TTC549 (cell line): Measurements from ENCODE around the gene ZNF12.
"Not testable (repeated sequence)": the region's sequence is repeated elsewhere in the genome, so short reads cannot be mapped to it uniquely, and the experiment has no call there.

Source experiments
- FAIRE-seq: peaks from 2 replicates; lab custom pipeline; 2012; peaks lifted over from hg19 to GRCh38; lab: Jason Lieb, UNC

Gene ZNF12

DNA sequence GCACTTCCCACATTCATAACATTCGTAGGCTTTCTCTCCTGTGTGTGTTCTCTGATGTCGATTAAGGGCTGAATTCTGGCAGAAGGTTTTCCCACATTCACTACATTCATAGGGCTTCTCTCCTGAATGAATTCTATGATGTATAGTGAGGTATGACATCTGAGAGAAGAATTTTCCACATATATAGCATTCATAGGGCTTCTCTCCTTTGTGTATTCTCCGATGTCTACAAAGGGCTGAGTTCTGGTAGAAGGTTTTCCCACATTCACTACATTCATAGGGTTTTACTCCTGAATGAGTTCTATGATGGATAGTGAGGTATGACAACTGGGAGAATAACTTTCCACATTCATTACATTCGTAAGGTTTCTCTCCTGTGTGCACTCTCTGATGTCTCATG, 15.6 kb downstream of the ZNF12 start:
- no peak for FAIRE-seq

GRCh38 chr7:6680146-6680545, 26.6 kb downstream of the ZNF12 start:
- FAIRE-seq = no peak

- no peak for FAIRE-seq
These were observed 30.8 kb downstream of the ZNF12 start for GRCh38 chr7:6675807-6676405.

DNA sequence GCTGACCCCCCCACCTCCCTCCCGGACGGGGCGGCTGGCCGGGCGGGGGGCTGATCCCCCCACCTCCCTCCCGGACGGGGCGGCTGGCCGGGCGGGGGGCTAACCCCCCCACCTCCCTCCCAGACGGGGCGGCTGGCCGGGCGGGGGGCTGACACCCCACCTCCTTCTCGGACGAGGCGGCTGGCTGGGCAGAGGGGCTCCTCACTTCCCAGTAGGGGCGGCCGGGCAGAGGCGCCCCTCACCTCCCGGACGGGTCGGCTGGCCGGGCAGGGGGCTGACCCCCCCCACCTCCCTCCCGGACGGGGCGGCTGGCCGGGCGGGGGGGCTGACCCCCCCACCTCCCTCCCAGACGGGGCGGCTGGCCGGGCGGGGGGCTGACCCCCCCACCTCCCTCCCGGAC, 35.9 kb downstream of the ZNF12 start:
- FAIRE-seq = not testable (repeated sequence)

DNA sequence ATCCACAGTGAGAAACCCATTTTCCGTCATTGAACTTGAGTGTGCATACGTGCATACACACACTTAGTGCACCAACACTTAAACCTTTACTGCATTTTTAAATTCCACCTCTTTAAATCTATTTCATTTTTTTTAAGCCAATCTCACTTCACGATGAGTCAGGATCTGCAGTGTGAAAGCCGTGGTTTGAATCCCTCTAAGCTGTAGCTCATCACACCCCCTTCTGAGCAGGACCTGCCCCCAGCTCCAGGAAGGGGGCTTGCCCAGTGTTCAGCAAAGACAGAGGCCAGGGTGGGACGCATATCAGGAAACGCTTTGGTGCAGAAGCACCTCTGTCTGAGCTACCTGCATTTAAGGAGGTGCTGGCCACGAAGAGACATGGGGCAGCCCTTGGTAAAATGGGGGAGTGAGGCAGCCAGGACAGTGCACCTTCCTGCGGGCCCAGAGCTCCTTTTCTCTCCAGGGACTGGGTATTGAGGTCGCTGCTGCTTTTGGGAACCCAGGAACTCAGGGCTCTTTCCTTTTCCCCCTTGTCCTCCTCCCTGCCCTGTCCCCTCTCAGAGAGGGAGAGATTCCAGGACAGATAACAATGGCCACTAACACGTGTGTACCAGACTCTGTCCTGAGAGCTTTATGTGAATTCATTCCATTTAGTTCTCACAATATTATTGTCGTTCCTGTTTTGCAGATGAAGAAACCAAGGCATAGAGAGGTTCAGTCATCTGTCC, 48.0 kb downstream of the ZNF12 start:
- FAIRE-seq = no peak

- no peak for FAIRE-seq
These were observed 50.3 kb downstream of the ZNF12 start for GRCh38 chr7:6656413-6656812.

GRCh38 chr7:6655636-6656385, 50.9 kb downstream of the ZNF12 start:
- FAIRE-seq = no peak

DNA sequence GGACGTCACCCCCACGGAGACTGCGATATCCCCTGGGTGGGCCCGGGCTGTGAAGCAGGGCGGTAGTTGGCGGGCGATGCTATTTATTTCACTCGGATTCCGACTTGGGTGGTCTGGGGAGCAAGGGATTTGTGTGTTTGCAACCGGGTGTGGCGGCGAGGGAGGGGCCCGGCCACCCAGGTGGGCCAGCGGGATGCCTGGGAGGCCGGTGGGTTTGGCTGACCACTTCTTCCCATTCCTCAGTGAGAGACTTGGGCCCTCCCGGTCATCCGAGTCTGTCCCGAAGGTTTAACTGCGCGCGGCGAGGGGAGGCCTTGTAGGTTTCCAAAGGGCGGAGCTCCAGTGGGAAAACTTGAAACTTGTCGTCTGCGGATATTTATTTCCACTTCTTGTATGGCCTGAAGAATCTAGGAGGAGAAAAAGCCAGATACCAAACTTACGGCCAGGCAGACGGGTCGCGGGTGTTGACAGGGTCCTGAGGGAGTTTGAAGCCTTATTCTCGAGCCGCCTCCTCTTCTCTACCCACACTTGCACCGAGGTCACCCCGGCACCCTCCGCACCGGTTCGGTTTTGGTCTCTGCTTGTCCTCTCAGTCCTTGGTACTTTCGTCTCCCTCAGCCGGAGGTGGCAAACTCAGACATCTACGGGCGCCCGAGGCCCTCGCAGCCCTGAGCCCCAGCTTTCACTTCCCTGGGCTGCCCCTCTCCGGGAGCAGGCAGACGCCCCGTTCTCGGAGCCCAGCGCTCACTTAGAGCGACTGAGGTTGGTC, 51.7 kb downstream of the ZNF12 start:
- no peak for FAIRE-seq

GRCh38 chr7:6654113-6654841, 52.5 kb downstream of the ZNF12 start:
- no peak for FAIRE-seq

DNA sequence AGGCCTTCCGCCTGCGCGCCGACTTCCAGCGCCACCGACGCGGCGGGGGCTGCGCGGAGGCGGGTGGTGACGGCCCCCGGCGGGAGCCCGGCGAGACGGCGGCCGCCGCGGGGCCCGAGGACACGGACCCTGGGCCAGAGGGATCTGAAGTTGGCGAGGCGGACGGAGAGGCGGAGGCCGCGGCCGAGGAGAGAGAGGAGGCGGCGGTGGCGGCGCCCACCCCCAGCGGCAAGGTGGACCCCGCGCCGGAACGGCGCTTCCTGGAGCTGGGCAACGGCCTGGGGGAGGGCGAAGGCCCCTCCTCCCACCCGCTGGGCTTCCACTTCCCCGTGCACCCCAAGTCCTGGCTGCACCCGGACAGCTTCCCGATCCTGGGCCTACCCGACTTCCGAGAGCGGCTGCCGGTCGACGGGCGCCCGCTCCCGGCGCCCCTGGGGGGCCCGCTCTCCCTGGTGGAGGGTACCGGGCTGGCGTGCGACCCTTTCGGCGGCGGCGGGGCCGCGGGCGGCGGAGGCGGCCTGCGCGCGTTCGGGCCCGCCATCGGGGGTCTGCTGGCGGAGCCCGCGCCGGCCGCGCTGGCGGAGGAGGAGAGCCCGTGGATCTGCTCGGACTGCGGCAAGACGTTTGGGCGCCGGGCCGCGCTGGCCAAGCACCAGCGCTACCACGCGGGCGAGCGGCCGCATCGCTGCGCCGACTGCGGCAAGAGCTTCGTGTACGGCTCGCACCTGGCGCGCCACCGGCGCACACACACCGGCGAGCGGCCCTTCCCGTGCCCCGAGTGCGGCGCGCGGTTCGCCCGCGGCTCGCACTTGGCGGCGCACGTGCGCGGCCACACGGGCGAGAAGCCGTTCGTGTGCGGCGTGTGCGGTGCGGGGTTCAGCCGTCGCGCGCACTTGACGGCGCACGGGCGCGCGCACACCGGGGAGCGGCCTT, 53.4 kb downstream of the ZNF12 start:
- no peak for FAIRE-seq

- FAIRE-seq = no peak
These were observed 54.2 kb downstream of the ZNF12 start for GRCh38 chr7:6652446-6653011.

DNA sequence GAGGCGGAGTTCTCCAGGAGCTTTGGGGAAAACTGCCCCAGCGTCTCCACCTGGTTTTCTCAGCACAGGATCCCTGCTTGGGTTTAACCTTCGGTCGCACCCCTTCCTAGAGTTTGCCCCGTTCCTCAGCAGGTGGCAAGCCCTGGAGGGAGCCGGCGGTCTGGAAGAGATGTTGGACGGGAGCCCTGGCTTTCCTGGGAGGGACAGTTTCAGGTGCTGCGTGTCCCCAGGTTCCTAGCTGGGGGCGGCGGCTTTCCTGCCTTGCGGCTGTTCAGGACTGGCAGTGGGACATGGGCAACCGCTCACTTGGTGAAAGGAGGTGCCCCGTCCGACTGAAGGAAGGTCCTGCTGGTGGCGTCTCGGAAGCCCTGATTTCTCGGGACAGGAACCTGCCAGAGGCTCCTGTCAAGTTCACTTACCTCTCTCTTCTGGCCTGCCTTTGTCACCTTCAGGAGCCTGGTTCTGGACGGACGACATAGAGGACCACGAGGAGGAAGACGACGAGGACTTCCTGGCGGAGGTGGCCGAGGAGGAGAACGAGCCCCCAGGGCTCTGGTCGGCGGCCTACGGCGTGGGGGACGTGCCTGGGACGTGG, 54.8 kb downstream of the ZNF12 start:
- FAIRE-seq = no peak

GRCh38 chr7:6650521-6651011, 56.2 kb downstream of the ZNF12 start:
- FAIRE-seq = no peak

GRCh38 chr7:6650086-6650485, 56.7 kb downstream of the ZNF12 start:
- FAIRE-seq = no peak

GRCh38 chr7:6649241-6649961, 57.3 kb downstream of the ZNF12 start:
- FAIRE-seq = no peak

GRCh38 chr7:6648815-6649104, 58.0 kb downstream of the ZNF12 start:
- FAIRE-seq = no peak

GRCh38 chr7:6648066-6648814, 58.5 kb downstream of the ZNF12 start:
- no peak for FAIRE-seq

- FAIRE-seq = no peak
These were observed 59.2 kb downstream of the ZNF12 start for GRCh38 chr7:6647541-6647940.

DNA sequence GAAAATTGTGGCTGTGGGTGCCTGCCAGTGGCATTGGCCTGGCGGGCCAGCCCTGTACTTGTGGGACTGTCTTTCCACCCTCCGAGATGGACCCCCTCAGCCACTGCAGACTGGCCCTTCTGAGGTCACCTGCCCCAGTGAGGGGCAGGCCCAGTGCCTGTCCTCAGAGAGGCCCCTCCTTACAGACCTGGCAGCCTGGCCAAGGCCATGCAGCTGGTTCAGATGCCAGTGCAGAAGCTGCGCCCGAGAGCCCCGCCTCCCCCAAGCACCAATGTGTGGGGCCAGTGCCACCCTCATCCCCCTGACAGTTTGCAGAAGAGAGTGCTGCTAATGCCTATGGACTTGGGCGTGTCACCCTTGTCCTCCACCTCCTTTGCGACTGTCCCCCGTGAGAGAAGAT, 59.7 kb downstream of the ZNF12 start:
- FAIRE-seq = no peak
